ENCODE data around the gene DMBT1.

DMBT1 gene

DNA sequence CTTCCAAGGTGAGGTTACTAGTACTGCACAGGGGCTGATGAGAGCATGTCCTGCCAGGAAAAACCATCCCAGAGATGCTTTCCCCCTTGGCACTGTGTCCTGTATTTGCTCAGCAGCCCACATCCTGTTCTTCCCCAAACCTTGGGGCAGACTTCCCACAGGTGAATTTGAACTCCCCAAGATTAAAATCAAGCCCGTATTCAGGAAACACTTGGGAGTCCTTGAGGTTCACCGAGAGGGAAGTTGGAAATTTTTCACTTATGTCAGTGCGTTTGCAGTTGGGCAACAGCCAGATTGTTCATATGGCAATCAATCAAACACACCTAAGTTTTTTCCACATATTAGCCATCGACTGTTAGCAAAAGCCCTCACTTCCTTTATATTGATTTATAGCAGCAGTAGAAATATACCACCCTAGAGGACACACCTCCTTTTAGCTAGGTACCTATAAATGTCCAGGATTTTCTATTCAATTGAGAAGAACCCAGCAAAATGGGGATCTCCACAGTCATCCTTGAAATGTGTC is at the start of gene DMBT1:
Gene DMBT1 (plus strand): TSS at position 476 of the 526 bp plus-strand sequence. CDS start 17 bp downstream, at position 493.
- Histone ChIP-seq H3K27me3 (ENCODE audit: low read depth, low read length) (peaks cover 16% of the 10 kb centered on the region), H3K9ac (ENCODE audit: low read length) (no peak within 1 kb of the TSS), H3K4me2 (ENCODE audit: low read length) (no peak within 1 kb of the TSS), H4K20me1 (ENCODE audit: insufficient read depth, low read length) (no peaks in the 10 kb centered on the region), H3K36me3 (replicated peaks; ENCODE audit: low read depth, low read length) (no peaks in the 10 kb centered on the region), H2AFZ (ENCODE audit: low read depth, low read length) (no peak within 1 kb of the TSS), H3K4me3 (ENCODE audit: low read length) (no peak within 1 kb of the TSS), H3K79me2 (ENCODE audit: low read length) (no peaks in the 10 kb centered on the region), H3K4me1 (ENCODE audit: low read length) (no peaks in the 10 kb centered on the region), H3K27ac (ENCODE audit: low read length) (no peak within 1 kb of the TSS), H3K9me3 (ENCODE audit: insufficient read depth, low read length) (no peaks in the 10 kb centered on the region)
- no peak for TF ChIP-seq EZH2phosphoT487 (IDR thresholded peaks at IDR 0.05; ENCODE audit: low read depth)
- TF ChIP-seq, protein P1, sequence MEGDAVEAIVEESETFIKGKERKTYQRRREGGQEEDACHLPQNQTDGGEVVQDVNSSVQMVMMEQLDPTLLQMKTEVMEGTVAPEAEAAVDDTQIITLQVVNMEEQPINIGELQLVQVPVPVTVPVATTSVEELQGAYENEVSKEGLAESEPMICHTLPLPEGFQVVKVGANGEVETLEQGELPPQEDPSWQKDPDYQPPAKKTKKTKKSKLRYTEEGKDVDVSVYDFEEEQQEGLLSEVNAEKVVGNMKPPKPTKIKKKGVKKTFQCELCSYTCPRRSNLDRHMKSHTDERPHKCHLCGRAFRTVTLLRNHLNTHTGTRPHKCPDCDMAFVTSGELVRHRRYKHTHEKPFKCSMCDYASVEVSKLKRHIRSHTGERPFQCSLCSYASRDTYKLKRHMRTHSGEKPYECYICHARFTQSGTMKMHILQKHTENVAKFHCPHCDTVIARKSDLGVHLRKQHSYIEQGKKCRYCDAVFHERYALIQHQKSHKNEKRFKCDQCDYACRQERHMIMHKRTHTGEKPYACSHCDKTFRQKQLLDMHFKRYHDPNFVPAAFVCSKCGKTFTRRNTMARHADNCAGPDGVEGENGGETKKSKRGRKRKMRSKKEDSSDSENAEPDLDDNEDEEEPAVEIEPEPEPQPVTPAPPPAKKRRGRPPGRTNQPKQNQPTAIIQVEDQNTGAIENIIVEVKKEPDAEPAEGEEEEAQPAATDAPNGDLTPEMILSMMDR (IDR thresholded peaks at IDR 0.05; ENCODE audit: low read depth, low read length) = no peak

DNA sequence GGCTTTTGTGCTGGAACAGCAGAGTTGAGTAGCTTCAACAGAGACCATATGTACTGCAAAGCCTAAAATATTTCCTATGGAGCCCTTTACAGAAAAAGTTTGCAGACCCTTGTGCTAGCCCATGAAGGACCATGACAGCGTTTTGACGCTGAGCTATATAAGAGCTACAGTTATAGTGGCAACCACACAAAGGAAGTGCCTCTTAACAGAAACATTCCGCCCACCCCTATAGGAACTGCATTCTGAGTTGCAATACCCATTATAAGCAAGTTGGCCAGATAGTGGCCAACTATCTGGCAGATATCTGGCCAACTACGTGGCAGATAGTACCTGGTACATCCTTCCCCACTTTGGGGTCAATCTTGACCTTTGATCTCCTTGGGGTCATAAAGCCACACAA is 47.5 kb upstream of the DMBT1 start:
- Histone ChIP-seq H3K27ac (ENCODE audit: low read length) (no peak overlapping the region), H3K4me3 (ENCODE audit: low read length) (no peak overlapping the region), H3K4me2 (ENCODE audit: low read length) (no peak overlapping the region), H3K36me3 (replicated peaks; ENCODE audit: low read depth, low read length) (no peaks in the 10 kb centered on the region), H3K79me2 (ENCODE audit: low read length) (no peaks in the 10 kb centered on the region), H3K9ac (ENCODE audit: low read length) (no peak overlapping the region), H3K4me1 (ENCODE audit: low read length) (no peaks in the 10 kb centered on the region), H4K20me1 (ENCODE audit: insufficient read depth, low read length) (no peaks in the 10 kb centered on the region), H3K27me3 (ENCODE audit: low read depth, low read length) (no peaks in the 10 kb centered on the region), H2AFZ (ENCODE audit: low read depth, low read length) (no peak overlapping the region), H3K9me3 (ENCODE audit: insufficient read depth, low read length) (no peaks in the 10 kb centered on the region)
- TF ChIP-seq, protein P1 (IDR thresholded peaks at IDR 0.05; ENCODE audit: low read depth, low read length) = no peak
- TF ChIP-seq EZH2phosphoT487 (IDR thresholded peaks at IDR 0.05; ENCODE audit: low read depth) = no peak

DNA sequence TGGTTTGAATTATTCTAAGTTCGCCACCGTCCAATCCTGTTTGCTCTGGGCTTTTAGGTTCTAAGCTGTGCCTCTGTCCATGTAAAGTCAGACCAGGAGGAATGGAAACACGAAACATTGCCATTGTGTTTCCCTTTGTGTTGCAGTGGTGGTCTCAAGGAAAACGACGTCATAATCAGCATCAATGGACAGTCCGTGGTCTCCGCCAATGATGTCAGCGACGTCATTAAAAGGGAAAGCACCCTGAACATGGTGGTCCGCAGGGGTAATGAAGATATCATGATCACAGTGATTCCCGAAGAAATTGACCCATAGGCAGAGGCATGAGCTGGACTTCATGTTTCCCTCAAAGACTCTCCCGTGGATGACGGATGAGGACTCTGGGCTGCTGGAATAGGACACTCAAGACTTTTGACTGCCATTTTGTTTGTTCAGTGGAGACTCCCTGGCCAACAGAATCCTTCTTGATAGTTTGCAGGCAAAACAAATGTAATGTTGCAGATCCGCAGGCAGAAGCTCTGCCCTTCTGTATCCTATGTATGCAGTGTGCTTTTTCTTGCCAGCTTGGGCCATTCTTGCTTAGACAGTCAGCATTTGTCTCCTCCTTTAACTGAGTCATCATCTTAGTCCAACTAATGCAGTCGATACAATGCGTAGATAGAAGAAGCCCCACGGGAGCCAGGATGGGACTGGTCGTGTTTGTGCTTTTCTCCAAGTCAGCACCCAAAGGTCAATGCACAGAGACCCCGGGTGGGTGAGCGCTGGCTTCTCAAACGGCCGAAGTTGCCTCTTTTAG is 46.3 kb upstream of the DMBT1 start:
- Histone ChIP-seq H3K27ac (ENCODE audit: low read length) (no peak overlapping the region), H3K9me3 (ENCODE audit: insufficient read depth, low read length) (no peaks in the 10 kb centered on the region), H2AFZ (ENCODE audit: low read depth, low read length) (no peak overlapping the region), H3K36me3 (replicated peaks; ENCODE audit: low read depth, low read length) (no peaks in the 10 kb centered on the region), H3K4me3 (ENCODE audit: low read length) (no peak overlapping the region), H4K20me1 (ENCODE audit: insufficient read depth, low read length) (no peaks in the 10 kb centered on the region), H3K4me2 (ENCODE audit: low read length) (no peak overlapping the region), H3K9ac (ENCODE audit: low read length) (no peak overlapping the region), H3K4me1 (ENCODE audit: low read length) (no peaks in the 10 kb centered on the region), H3K27me3 (ENCODE audit: low read depth, low read length) (no peaks in the 10 kb centered on the region), H3K79me2 (ENCODE audit: low read length) (no peaks in the 10 kb centered on the region)
- TF ChIP-seq, protein P1 (IDR thresholded peaks at IDR 0.05; ENCODE audit: low read depth, low read length) = no peak
- no peak for TF ChIP-seq EZH2phosphoT487 (IDR thresholded peaks at IDR 0.05; ENCODE audit: low read depth)

DNA sequence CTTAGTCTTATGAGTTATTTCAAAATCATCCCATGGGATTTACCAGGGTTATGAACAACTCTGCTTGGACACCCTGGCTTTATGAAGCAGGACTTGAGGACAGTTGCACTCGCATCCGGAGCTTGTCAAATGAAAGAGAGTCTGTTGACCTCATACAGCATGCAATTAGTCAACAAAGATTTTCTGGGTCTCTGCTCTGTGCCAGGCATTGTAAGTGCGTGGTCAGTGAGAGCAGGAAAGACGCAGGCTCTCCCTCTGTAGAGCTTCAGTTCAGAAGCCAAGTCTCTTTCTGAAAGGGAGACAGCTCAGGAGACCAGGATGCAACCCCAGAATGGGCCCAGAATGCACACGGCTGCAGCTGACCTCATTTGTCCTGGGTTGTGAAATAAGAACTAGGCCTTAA is 45.5 kb upstream of the DMBT1 start:
- Histone ChIP-seq H3K79me2 (ENCODE audit: low read length) (no peaks in the 10 kb centered on the region), H3K4me2 (ENCODE audit: low read length) (no peak overlapping the region), H3K9me3 (ENCODE audit: insufficient read depth, low read length) (no peaks in the 10 kb centered on the region), H4K20me1 (ENCODE audit: insufficient read depth, low read length) (no peaks in the 10 kb centered on the region), H3K4me1 (ENCODE audit: low read length) (no peaks in the 10 kb centered on the region), H3K27ac (ENCODE audit: low read length) (no peak overlapping the region), H3K9ac (ENCODE audit: low read length) (no peak overlapping the region), H3K4me3 (ENCODE audit: low read length) (no peak overlapping the region), H3K36me3 (replicated peaks; ENCODE audit: low read depth, low read length) (no peaks in the 10 kb centered on the region), H2AFZ (ENCODE audit: low read depth, low read length) (no peak overlapping the region), H3K27me3 (ENCODE audit: low read depth, low read length) (no peaks in the 10 kb centered on the region)
- TF ChIP-seq, protein P1 (IDR thresholded peaks at IDR 0.05; ENCODE audit: low read depth, low read length) = no peak
- no peak for TF ChIP-seq EZH2phosphoT487 (IDR thresholded peaks at IDR 0.05; ENCODE audit: low read depth)

Data from OCI-LY3 (cell line).